K562 (cell line): ENCODE results near the gene TRIM37. TPM values are rescaled to one million over a fixed set of nuclear protein-coding genes. Genes with fewer than 3 reads are reported as not detected.
A peak's percentile ranks its signal among the peaks of the same experiment; 100 is the strongest.

Experiments
- CC2D1A ChIP-seq: fragments of 450-650 bp; IDR thresholded peaks from 2 replicates; pipeline ENCODE4 v1.6.1; 2017; ENCODE audit warnings: mild to moderate bottlenecking
- E2F5 ChIP-seq: sonication (generic); formaldehyde crosslinking; IDR thresholded peaks from 2 replicates; pipeline ENCODE4 v1.8.0; 2022; ENCODE audit warnings: mild to moderate bottlenecking, missing genetic modification reagents
- E2F8 ChIP-seq: fragments of 450-650 bp; IDR thresholded peaks from 2 replicates; pipeline ENCODE4 v1.7.1; 2018; ENCODE audit warnings: mild to moderate bottlenecking, low read depth; ENCODE audit not compliant: partially characterized antibody
- E4F1 ChIP-seq: fragments of 250-450 bp; sonication (Bioruptor Pico); IDR thresholded peaks from 2 replicates; pipeline ENCODE4 v1.5.0; 2021; ENCODE audit warnings: mild to moderate bottlenecking, borderline replicate concordance
- ETV1 ChIP-seq: fragments of 450-650 bp; conservative IDR thresholded peaks from 2 replicates; pipeline ENCODE4 v1.6.1; 2016; ENCODE audit warnings: missing genetic modification characterization, control low read depth, low read depth, missing compliant biosample characterization
- FOXJ2 ChIP-seq: fragments of 200-800 bp; sonication (Bioruptor generic); IDR thresholded peaks from 2 replicates; pipeline ENCODE4 v1.6.1; 2016; ENCODE audit warnings: missing genetic modification characterization, missing compliant biosample characterization
- HDAC3 ChIP-seq: fragments of 450-650 bp; IDR thresholded peaks from 2 replicates; pipeline ENCODE4 v1.6.1; 2018; ENCODE audit warnings: borderline replicate concordance, mild to moderate bottlenecking, moderate library complexity; ENCODE audit not compliant: partially characterized antibody
- HINFP ChIP-seq: fragments of 450-650 bp; conservative IDR thresholded peaks from 2 replicates; pipeline ENCODE4 v1.6.1; 2016; ENCODE audit warnings: missing genetic modification characterization, low read depth, mild to moderate bottlenecking, control low read depth, missing compliant biosample characterization
- HMGXB4 ChIP-seq: sonication (generic); formaldehyde crosslinking; IDR thresholded peaks from 2 replicates; pipeline ENCODE4 v1.8.1; 2023; ENCODE audit warnings: mild to moderate bottlenecking, missing genetic modification reagents
- ZBTB49 ChIP-seq: sonication (generic); formaldehyde crosslinking; IDR thresholded peaks from 2 replicates; pipeline ENCODE4 v1.8.0; 2022; ENCODE audit warnings: missing genetic modification reagents, mild to moderate bottlenecking, borderline replicate concordance
- ZKSCAN1 ChIP-seq: fragments of 150-350 bp; IDR thresholded peaks from 2 replicates; pipeline ENCODE4 v1.6.1; 2016; ENCODE audit warnings: low read depth, low read length
- ZNF324 ChIP-seq: fragments of 250-450 bp; sonication (Bioruptor Pico); IDR thresholded peaks from 2 replicates; pipeline ENCODE4 v1.4.0; 2020; ENCODE audit warnings: mild to moderate bottlenecking
- ZNF41 ChIP-seq: fragments of 250-450 bp; sonication (Bioruptor Pico); conservative IDR thresholded peaks from 2 replicates; pipeline ENCODE4 v1.4.0; 2020; ENCODE audit warnings: mild to moderate bottlenecking
- polyA plus RNA-seq, 8 experiments: library from polyadenylated mRNA; depleted of rRNA in 4 of 8; stranded (reverse) in 5 of 8; unstranded in 3 of 8; fragments of >200 nt; fragmentation: Nextera tagmentation in 2 of 8; fragmentation: Illumina TruSeq in 1 of 8; extraction: Ambion mirVana in 2 of 8; extraction: Trizol in 1 of 8; gene quantifications; 2 replicates each; pipeline versions ENCODE4 v1.2.1 to v1.2.3, GENCODE V29; 2011 to 2014; ENCODE audit warnings: inconsistent platforms in 1 of 8, missing spikeins in 1 of 8
- total RNA-seq, 7 experiments: library from RNA; depleted of rRNA in 6 of 7; stranded (reverse); fragments of >200 nt in 6 of 7; fragmentation: Illumina TruSeq in 2 of 7; extraction: Trizol in 2 of 7; gene quantifications; 2 replicates each; pipeline versions ENCODE4 v1.2.1 to v1.2.3, GENCODE V29; 2011 to 2021; ENCODE audit warnings: low replicate concordance in 1 of 7

TRIM37 gene
- total and polyA plus RNA-seq, 9 of the 15 experiments (the other 6 are each of a cell fraction or from before 2014, with no cell fraction given): 4.5 to 31.4 (median 23.8) TPM

GRCh38 chr17:59155439-59156177 lies 48.9 kb upstream of the TRIM37 start, which contains the start of gene PRR11 (continued):
- TF ChIP-seq HINFP (tag): no peak; the same call in 1 of the 2 replicates
- TF ChIP-seq ZNF324 (CRISPR knock-in tag): no peak
- TF ChIP-seq ZKSCAN1: no peak
- TF ChIP-seq ZBTB49: no peak
- TF ChIP-seq CC2D1A: peak; percentile 100
- peak; percentile 29 for TF ChIP-seq E2F8
- no peak for TF ChIP-seq ZNF41 (CRISPR knock-in tag)
- TF ChIP-seq E2F5 (CRISPR knock-in tag): 0 out of 2 replicates have a peak, but pooled peaks have one; percentile 37
- no peak for TF ChIP-seq ETV1
- TF ChIP-seq HDAC3: no peak
- no peak; the same call in 1 of the 2 replicates for TF ChIP-seq FOXJ2
- TF ChIP-seq HMGXB4 (CRISPR knock-in tag): no peak
- no peak for TF ChIP-seq E4F1 (CRISPR knock-in tag)
